H9 (cell line): Measurements from ENCODE around the gene IL17REL. TPM values are rescaled to one million over a fixed set of nuclear protein-coding genes. Genes with fewer than 3 reads are reported as not detected.

Source experiments
- DNase-seq: peaks from one replicate; pipeline ENCODE4 v3.0.0-alpha.2; 2017
- H2AFZ ChIP-seq: one replicate; pipeline ENCODE4 v1.6.1; 2013; ENCODE audit warnings: mild to moderate bottlenecking, low read length, control low read depth, moderate library complexity
- H2AK5ac ChIP-seq: 2 replicates; pipeline ENCODE4 v1.6.1; 2013; ENCODE audit warnings: low read length, control low read depth, mixed read lengths; ENCODE audit not compliant: insufficient read length
- H2BK120ac ChIP-seq: one replicate; pipeline ENCODE4 v1.6.1; 2013; ENCODE audit warnings: low read depth, mild to moderate bottlenecking, low read length, control low read depth, inconsistent platforms; ENCODE audit not compliant: poor library complexity, severe bottlenecking
- H2BK12ac ChIP-seq: 2 replicates; pipeline ENCODE4 v1.6.1; 2013; ENCODE audit warnings: low read length, control low read depth, mixed read lengths, low read depth; ENCODE audit not compliant: insufficient read length
- H2BK15ac ChIP-seq: 2 replicates; pipeline ENCODE4 v1.6.1; 2013; ENCODE audit warnings: low read depth, low read length, control low read depth
- H2BK20ac ChIP-seq: one replicate; pipeline ENCODE4 v1.6.1; 2013; ENCODE audit warnings: low read depth, mild to moderate bottlenecking, low read length, control low read depth, inconsistent platforms; ENCODE audit not compliant: poor library complexity, severe bottlenecking
- H2BK5ac ChIP-seq: 2 replicates; pipeline ENCODE4 v1.6.1; 2013; ENCODE audit warnings: low read length, control low read depth, mixed read lengths; ENCODE audit not compliant: insufficient read length
- H3K14ac ChIP-seq: 2 replicates; pipeline ENCODE4 v1.6.1; 2013; ENCODE audit warnings: low read length, control low read depth; ENCODE audit not compliant: insufficient read depth
- H3K18ac ChIP-seq: 2 replicates; pipeline ENCODE4 v1.6.1; 2013; ENCODE audit warnings: low read depth, mild to moderate bottlenecking, mixed read lengths, low read length, control low read depth; ENCODE audit not compliant: insufficient read length
- H3K23ac ChIP-seq: 2 replicates; pipeline ENCODE4 v1.6.1; 2013; ENCODE audit warnings: low read length, control low read depth, mixed read lengths, low read depth; ENCODE audit not compliant: insufficient read length
- H3K23me2 ChIP-seq: 2 replicates; pipeline ENCODE4 v1.6.1; 2013; ENCODE audit warnings: low read depth, mild to moderate bottlenecking, mixed read lengths, low read length, control low read depth; ENCODE audit not compliant: insufficient read length, poor library complexity, severe bottlenecking
- H3K27ac ChIP-seq: 2 replicates; pipeline ENCODE4 v1.5.1; 2013; ENCODE audit warnings: low read length, control low read depth, mixed read lengths, low read depth; ENCODE audit not compliant: insufficient read length
- H3K27me3 ChIP-seq: 2 replicates; pipeline ENCODE4 v1.6.1; 2013; ENCODE audit warnings: low read length, control low read depth, inconsistent platforms; ENCODE audit not compliant: insufficient read depth
- H3K4ac ChIP-seq: 2 replicates; pipeline ENCODE4 v1.6.1; 2013; ENCODE audit warnings: low read depth, mild to moderate bottlenecking, control low read depth, inconsistent platforms, low read length, moderate library complexity
- H3K4me1 ChIP-seq: 2 replicates; pipeline ENCODE4 v1.6.1; 2013; ENCODE audit warnings: low read length, control low read depth, inconsistent platforms; ENCODE audit not compliant: insufficient read depth
- H3K4me2 ChIP-seq: 2 replicates; pipeline ENCODE4 v1.6.1; 2013; ENCODE audit warnings: low read length, control low read depth, mixed read lengths; ENCODE audit not compliant: insufficient read length, insufficient read depth
- H3K56ac ChIP-seq: 2 replicates; pipeline ENCODE4 v1.6.1; 2013; ENCODE audit warnings: low read depth, mild to moderate bottlenecking, mixed read lengths, low read length, control low read depth; ENCODE audit not compliant: insufficient read length
- H3K79me1 ChIP-seq: 2 replicates; pipeline ENCODE4 v1.6.1; 2013; ENCODE audit warnings: low read depth, mild to moderate bottlenecking, moderate library complexity, low read length, control low read depth, inconsistent platforms; ENCODE audit not compliant: insufficient read depth, poor library complexity, severe bottlenecking
- H3K79me2 ChIP-seq: 2 replicates; pipeline ENCODE4 v1.6.1; 2013; ENCODE audit warnings: low read length, control low read depth, inconsistent platforms; ENCODE audit not compliant: insufficient read depth
- H3K9ac ChIP-seq: 2 replicates; pipeline ENCODE4 v1.6.1; 2013; ENCODE audit warnings: low read length, control low read depth, mixed read lengths; ENCODE audit not compliant: insufficient read length; ENCODE audit errors: extremely low read depth
- H3K9me3 ChIP-seq: one replicate; pipeline ENCODE4 v1.6.1; 2013; ENCODE audit warnings: low read depth, low read length, inconsistent platforms; ENCODE audit not compliant: control insufficient read depth
- H3T11ph ChIP-seq: one replicate; pipeline ENCODE4 v1.6.1; 2013; ENCODE audit warnings: mild to moderate bottlenecking, low read length, control low read depth, inconsistent platforms
- H4K20me1 ChIP-seq: one replicate; pipeline ENCODE4 v1.6.1; 2013; ENCODE audit not compliant: control insufficient read depth, insufficient read length, insufficient read depth
- H4K5ac ChIP-seq: 2 replicates; pipeline ENCODE4 v1.6.1; 2013; ENCODE audit warnings: low read depth, mild to moderate bottlenecking, mixed read lengths, low read length, control low read depth; ENCODE audit not compliant: insufficient read length
- H4K8ac ChIP-seq: replicated peaks from 2 replicates; pipeline ENCODE4 v1.6.1; 2013; ENCODE audit warnings: low read length, control low read depth, mixed read lengths, low read depth; ENCODE audit not compliant: insufficient read length
- H4K91ac ChIP-seq: 2 replicates; pipeline ENCODE4 v1.6.1; 2013; ENCODE audit warnings: low read depth, mild to moderate bottlenecking, moderate library complexity, mixed read lengths, low read length, control low read depth; ENCODE audit not compliant: insufficient read length
- H3K27ac Mint-ChIP-seq, 3 experiments: 2 replicates in 2 of 3; 3 replicates in 1 of 3; pipeline ENCODE4 v1.8.0; 2020 to 2021; ENCODE audit warnings: mixed read lengths in 3 of 3, mild to moderate bottlenecking in 1 of 3, moderate library complexity in 1 of 3
- H3K27me3 Mint-ChIP-seq: 2 replicates; pipeline ENCODE4 v1.8.0; 2021; ENCODE audit warnings: low read depth, mild to moderate bottlenecking, moderate library complexity, mixed read lengths
- H3K36me3 Mint-ChIP-seq, 3 experiments: 2 replicates in 2 of 3; 3 replicates in 1 of 3; pipeline ENCODE4 v1.8.0; 2020 to 2021; ENCODE audit warnings: low read depth in 3 of 3, mixed read lengths in 3 of 3; ENCODE audit not compliant: insufficient read depth in 1 of 3
- H3K4me1 Mint-ChIP-seq, 2 experiments: 2 replicates each; pipeline ENCODE4 v1.8.0; 2020; ENCODE audit warnings: mixed read lengths in 2 of 2
- H3K4me3 Mint-ChIP-seq, 2 experiments: 2 replicates in 1 of 2; 3 replicates in 1 of 2; pipeline ENCODE4 v1.8.0; 2020 to 2021; ENCODE audit warnings: mild to moderate bottlenecking in 2 of 2, mixed read lengths in 2 of 2, moderate library complexity in 1 of 2
- H3K9me3 Mint-ChIP-seq, 2 experiments: 2 replicates in 1 of 2; 3 replicates in 1 of 2; pipeline ENCODE4 v1.8.0; 2020; ENCODE audit warnings: mild to moderate bottlenecking in 2 of 2, mixed read lengths in 2 of 2, moderate library complexity in 1 of 2
- CTCF ChIP-seq: fragments of 200-600 bp; sonication (generic); conservative IDR thresholded peaks from 3 replicates; pipeline ENCODE4 v1.8.0; 2021; ENCODE audit warnings: antibody characterized with exemption, mild to moderate bottlenecking
- WGBS: extraction: QIAGEN DNeasy Blood & Tissue Kit; methylation state at CpG from one replicate; pipeline ENCODE4 v1.1.7; 2013; ENCODE audit warnings: missing lambda C conversion rate, low lambda C conversion rate, mixed read lengths; ENCODE audit not compliant: insufficient read length; ENCODE audit errors: extremely low coverage; 5-methylcytosine and 5-hydroxymethylcytosine counted together
- long read RNA-seq: library from polyadenylated mRNA; unstranded; transcript quantifications from one replicate; pipeline ENCODE4 v2.0.0, GENCODE V29; 2020
- total RNA-seq: library from RNA; stranded (reverse); gene quantifications from 2 replicates; pipeline ENCODE4 v1.2.1, GENCODE V29; 2021

IL17REL gene
- 0.11 and 0.20 TPM in 2 replicates for total RNA-seq
- long read RNA-seq, partial matches to known transcripts, result 0 of 1 reads
- long read RNA-seq, other reads (novel, unspliced or antisense), result 1 of 1 reads

DNA sequence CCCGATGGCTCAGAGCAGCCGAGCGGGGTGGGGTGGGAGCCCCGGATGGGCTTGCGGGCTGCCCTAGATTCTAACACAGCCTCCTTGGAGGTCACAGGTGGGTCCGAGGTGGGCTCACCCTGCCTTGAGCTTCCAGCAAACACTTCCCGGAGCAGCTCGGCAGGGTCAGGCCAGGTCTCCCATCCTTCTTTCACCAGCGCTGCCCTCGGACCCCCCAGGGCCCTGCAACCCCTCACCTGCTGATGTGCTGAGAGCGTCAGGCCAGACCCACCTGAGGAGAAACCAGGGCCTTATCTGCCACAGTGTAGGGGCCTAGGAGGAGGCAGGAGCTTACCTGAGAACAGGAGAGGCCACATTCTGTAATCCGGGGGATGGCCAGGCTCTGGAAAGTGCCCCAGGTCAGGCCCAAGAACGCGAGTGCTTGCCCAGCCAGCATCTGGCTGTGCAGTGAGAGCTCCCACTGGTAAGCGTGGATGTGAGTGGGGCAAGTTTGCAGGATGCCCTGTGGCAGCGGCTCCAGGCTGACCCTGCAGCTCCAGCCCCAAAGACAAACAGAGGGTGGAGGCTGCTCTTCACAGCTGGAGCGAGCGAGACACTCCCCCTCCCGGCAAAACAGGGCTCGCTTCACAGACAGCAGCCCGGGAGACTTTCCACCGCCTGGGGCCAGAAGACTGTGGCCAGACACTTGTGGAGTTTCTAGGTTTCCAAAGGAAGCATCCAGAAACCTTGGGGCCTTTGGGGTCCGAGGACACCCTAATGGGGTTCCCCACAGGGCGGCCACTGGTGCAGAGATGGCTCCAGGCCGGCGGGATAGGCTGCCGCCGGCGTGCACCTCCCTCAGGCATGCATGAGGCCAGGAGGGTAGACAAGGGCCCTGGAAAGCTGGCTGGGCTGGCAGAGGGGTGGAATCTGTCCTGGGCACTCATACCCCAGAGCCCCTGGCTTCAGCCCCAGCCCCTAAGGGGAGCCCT, at the start of gene IL17REL:
IL17REL (minus strand) TSS at position 555 of the 971 bp plus-strand sequence; CDS start at position 436, 119 bp downstream.
- Histone ChIP-seq H2AK5ac (no peak within 1 kb of the TSS), H4K91ac (no peak within 1 kb of the TSS), H3K18ac (no peak within 1 kb of the TSS), H3K9me3 (no peaks in the 10 kb centered on the region), H3K27ac (no peak within 1 kb of the TSS), H4K5ac (no peak within 1 kb of the TSS), H3K23me2 (peaks cover 4% of the 10 kb centered on the region), H3K79me1 (no peaks in the 10 kb centered on the region), H2AFZ (no peak within 1 kb of the TSS), H4K8ac (no peak within 1 kb of the TSS), H3K4me2 (peak within 1 kb of the TSS; percentile 6), H2BK120ac (no peak within 1 kb of the TSS), H3K4ac (no peak within 1 kb of the TSS), H3K14ac (no peak within 1 kb of the TSS), H2BK20ac (no peak within 1 kb of the TSS), H3K79me2 (no peaks in the 10 kb centered on the region), H3K9ac (no peak within 1 kb of the TSS), H3K56ac (no peak within 1 kb of the TSS), H2BK12ac (no peak within 1 kb of the TSS), H3K27me3 (peaks cover 12% of the 10 kb centered on the region; the same call in 1 of the 2 replicates), H2BK5ac (no peak within 1 kb of the TSS), H3T11ph (no peak within 1 kb of the TSS), H2BK15ac (no peak within 1 kb of the TSS), H3K4me1 (no peaks in the 10 kb centered on the region), H3K23ac (no peak within 1 kb of the TSS), H4K20me1 (no peaks in the 10 kb centered on the region)
- Mint-ChIP-seq H3K36me3 (no peaks in the 10 kb centered on the region), H3K4me1 (peaks cover 11 to 27% of the 10 kb centered on the region in 2 experiments; a peak in 3 of 4 replicates), H3K4me3 (peak within 1 kb of the TSS in 1 of 2 experiments; percentile 75; a peak in 2 of 5 replicates), H3K9me3 (no peaks in the 10 kb centered on the region; a peak in 1 of 5 replicates), H3K27me3 (peaks cover 53% of the 10 kb centered on the region), H3K27ac (no peak within 1 kb of the TSS)
- no CpG with 5 or more reads among the region's 29 CpGs for WGBS
- peak; percentile 34 for DNase-seq
- TF ChIP-seq CTCF, result no peak
